ENCODE data around the gene TECPR2.

The TECPR2 gene

DNA sequence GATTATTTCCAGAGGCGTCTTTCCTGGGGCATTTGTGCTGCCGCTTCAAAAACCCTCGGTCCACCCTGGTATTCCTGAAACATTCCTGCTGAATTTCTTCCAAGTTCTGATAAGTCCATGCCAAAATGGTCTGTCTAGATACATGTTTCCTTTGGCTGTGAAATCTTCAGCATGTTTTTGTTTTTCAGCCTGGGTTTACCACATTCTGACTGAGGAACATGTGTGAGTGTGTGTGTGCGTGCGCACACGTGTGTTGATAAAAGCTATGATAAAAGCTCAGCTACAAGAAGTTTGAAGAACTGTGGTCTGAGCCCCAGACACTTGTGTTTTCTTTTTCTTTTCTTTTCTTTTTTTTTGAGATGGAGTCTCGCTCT, 124.5 kb downstream of the TECPR2 start:
- TF ChIP-seq POLR2AphosphoS5 (IDR thresholded peaks at IDR 0.05; ENCODE audit: low read depth, low read length) (no peak), TAF1 (IDR thresholded peaks at IDR 0.05; ENCODE audit: borderline replicate concordance, insufficient read depth, low read length) (no peak), SIN3A (IDR thresholded peaks at IDR 0.05; ENCODE audit: borderline replicate concordance, insufficient read depth, low read length) (no peak), FOXP2 (optimal IDR thresholded peaks at IDR 0.05; ENCODE audit: borderline replicate concordance, extremely low read depth, extremely low read length, insufficient read depth) (no peak)
- TF ChIP-seq, protein P1, sequence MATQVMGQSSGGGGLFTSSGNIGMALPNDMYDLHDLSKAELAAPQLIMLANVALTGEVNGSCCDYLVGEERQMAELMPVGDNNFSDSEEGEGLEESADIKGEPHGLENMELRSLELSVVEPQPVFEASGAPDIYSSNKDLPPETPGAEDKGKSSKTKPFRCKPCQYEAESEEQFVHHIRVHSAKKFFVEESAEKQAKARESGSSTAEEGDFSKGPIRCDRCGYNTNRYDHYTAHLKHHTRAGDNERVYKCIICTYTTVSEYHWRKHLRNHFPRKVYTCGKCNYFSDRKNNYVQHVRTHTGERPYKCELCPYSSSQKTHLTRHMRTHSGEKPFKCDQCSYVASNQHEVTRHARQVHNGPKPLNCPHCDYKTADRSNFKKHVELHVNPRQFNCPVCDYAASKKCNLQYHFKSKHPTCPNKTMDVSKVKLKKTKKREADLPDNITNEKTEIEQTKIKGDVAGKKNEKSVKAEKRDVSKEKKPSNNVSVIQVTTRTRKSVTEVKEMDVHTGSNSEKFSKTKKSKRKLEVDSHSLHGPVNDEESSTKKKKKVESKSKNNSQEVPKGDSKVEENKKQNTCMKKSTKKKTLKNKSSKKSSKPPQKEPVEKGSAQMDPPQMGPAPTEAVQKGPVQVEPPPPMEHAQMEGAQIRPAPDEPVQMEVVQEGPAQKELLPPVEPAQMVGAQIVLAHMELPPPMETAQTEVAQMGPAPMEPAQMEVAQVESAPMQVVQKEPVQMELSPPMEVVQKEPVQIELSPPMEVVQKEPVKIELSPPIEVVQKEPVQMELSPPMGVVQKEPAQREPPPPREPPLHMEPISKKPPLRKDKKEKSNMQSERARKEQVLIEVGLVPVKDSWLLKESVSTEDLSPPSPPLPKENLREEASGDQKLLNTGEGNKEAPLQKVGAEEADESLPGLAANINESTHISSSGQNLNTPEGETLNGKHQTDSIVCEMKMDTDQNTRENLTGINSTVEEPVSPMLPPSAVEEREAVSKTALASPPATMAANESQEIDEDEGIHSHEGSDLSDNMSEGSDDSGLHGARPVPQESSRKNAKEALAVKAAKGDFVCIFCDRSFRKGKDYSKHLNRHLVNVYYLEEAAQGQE (IDR thresholded peaks at IDR 0.05; ENCODE audit: insufficient read depth in 1 of 2, low read depth in 2 of 2, low read length in 2 of 2) = no peak

DNA sequence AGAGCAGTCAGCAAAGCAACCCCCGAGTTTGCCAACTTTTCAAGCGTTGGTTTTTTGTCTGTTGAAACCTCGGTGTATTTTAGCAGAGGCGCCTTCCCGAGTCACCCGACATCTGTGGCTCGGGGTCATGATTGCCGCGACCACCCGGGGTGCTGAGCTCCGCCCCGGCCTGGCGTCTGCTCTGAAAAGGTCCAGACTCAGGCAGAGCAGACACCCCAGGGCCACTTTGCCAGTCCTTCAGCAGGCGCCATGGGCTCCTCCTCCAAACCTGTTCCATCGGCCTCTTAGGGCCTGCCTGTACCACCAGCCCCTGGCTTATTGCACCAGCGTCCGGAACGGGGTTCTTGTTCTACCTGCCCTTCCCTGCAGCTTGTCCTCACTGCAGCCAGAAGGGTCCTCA, 127.7 kb downstream of the TECPR2 start:
- no peak for TF ChIP-seq SIN3A (IDR thresholded peaks at IDR 0.05; ENCODE audit: borderline replicate concordance, insufficient read depth, low read length)
- no peak for TF ChIP-seq FOXP2 (optimal IDR thresholded peaks at IDR 0.05; ENCODE audit: borderline replicate concordance, extremely low read depth, extremely low read length, insufficient read depth)
- TF ChIP-seq, protein P1 (IDR thresholded peaks at IDR 0.05; ENCODE audit: insufficient read depth in 1 of 2, low read depth in 2 of 2, low read length in 2 of 2) = no peak
- TF ChIP-seq TAF1 (IDR thresholded peaks at IDR 0.05; ENCODE audit: borderline replicate concordance, insufficient read depth, low read length) = no peak
- TF ChIP-seq POLR2AphosphoS5 (IDR thresholded peaks at IDR 0.05; ENCODE audit: low read depth, low read length) = no peak

DNA sequence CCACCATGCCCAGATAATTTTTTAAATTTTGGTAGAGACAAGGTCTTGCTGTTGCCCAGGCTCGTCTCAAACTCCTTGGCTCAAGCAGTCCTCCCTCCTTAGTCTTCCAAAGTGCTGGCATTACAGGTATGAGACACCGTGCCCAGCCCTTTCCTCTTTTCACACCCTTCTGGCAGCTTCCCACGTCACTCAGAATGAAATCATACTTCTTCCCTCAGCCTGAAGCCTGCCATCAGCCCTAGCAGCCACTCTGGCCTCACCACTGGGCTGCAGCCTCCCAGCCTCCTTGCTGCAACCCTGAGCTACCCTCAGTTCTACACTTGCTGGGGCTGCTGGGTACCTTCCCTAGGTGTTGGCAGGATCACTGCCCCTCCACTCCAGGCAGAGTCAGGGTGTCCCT, 128.6 kb downstream of the TECPR2 start:
- TF ChIP-seq SIN3A (IDR thresholded peaks at IDR 0.05; ENCODE audit: borderline replicate concordance, insufficient read depth, low read length) (no peak), TAF1 (IDR thresholded peaks at IDR 0.05; ENCODE audit: borderline replicate concordance, insufficient read depth, low read length) (no peak)

DNA sequence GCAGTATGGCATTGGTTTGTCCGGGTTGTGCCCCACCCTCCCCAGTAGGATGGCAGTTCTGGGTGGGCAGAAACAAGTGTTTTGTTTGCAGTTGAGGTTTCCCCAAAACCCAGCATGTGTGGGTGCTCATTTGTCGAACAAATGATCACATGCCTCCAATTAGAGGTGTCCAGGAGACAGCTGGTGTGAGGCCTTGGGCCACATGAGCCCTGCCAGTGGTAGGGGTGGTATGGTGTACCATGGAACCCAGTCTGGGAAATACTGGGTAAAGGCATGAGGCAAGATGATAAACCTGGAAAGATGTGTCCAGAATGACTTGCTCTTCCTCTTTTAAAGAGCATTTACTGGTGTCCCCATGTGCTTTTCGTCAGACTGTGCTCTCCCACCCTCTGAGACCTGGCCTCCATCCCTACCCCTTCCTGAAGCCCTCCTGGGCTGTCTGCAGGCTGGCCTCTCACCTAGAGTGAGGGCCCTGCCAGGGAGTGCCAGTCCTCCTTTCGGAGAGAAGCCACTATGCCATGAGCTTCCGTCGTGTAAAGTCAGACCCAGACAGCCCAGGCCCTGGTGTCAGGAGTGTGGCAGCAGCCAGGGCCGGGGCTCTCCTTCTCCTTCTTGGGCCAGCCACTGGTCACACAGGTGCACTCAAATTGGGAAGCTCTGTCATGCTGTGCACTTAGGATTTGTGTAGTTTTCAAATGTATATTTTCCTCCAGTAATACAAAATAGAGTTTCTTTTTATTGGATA, 129.2 kb downstream of the TECPR2 start:
- TF ChIP-seq SIN3A (IDR thresholded peaks at IDR 0.05; ENCODE audit: borderline replicate concordance, insufficient read depth, low read length) (no peak), POLR2AphosphoS5 (IDR thresholded peaks at IDR 0.05; ENCODE audit: low read depth, low read length) (no peak), FOXP2 (optimal IDR thresholded peaks at IDR 0.05; ENCODE audit: borderline replicate concordance, extremely low read depth, extremely low read length, insufficient read depth) (no peak), TAF1 (IDR thresholded peaks at IDR 0.05; ENCODE audit: borderline replicate concordance, insufficient read depth, low read length) (no peak)
- TF ChIP-seq, protein P1 (IDR thresholded peaks at IDR 0.05; ENCODE audit: insufficient read depth in 1 of 2, low read depth in 2 of 2, low read length in 2 of 2) = no peak

DNA sequence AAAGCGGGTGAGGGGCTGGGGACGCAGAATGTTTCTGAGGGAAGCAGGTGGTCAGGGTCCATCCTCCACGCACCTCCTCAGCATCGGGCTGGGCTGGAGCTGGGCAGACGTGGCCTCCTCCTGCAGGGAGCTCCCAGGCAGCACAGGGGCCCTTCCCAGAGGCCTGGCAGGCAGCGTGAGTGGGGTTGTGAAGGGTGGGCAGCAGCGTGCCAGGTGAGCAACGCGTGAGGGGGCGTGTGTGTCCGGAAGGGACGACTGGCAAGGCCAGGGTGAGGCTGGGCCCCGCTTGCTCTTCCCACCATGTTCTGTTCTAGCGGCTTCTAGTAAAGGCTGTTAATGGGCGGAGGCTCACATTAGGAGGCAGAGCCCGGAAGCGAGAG, 129.8 kb downstream of the TECPR2 start:
- TF ChIP-seq FOXP2 (optimal IDR thresholded peaks at IDR 0.05; ENCODE audit: borderline replicate concordance, extremely low read depth, extremely low read length, insufficient read depth) (no peak), TAF1 (IDR thresholded peaks at IDR 0.05; ENCODE audit: borderline replicate concordance, insufficient read depth, low read length) (no peak)

DNA sequence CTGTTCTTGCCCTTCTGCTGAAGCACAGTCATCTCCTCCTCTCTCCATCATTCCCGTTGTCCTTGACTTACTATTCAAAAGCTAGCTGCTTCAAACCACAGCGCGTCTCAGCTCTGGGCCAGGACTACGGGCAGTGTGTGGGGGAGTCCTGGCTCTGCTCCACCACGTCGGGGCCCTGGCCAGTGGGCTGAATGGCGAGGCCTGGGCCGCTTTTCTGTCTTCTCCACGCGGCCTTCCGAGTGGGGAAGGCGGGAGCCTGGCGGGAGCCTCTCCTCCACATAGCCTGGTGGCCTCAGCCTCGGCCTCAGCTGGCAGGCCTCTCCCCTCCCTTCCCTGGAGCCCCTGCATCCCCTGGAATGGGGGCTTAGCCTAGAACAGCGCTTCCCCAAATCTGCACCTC, 130.4 kb downstream of the TECPR2 start:
- TF ChIP-seq FOXP2 (optimal IDR thresholded peaks at IDR 0.05; ENCODE audit: borderline replicate concordance, extremely low read depth, extremely low read length, insufficient read depth) (no peak), POLR2AphosphoS5 (IDR thresholded peaks at IDR 0.05; ENCODE audit: low read depth, low read length) (no peak), SIN3A (IDR thresholded peaks at IDR 0.05; ENCODE audit: borderline replicate concordance, insufficient read depth, low read length) (no peak), TAF1 (IDR thresholded peaks at IDR 0.05; ENCODE audit: borderline replicate concordance, insufficient read depth, low read length) (no peak)
- TF ChIP-seq, protein P1 (IDR thresholded peaks at IDR 0.05; ENCODE audit: insufficient read depth in 1 of 2, low read depth in 2 of 2, low read length in 2 of 2) = no peak
